Ovary (tissue), 9 donors: Measurements from ENCODE around the gene HSPE1. TPM values are rescaled to one million over a fixed set of nuclear protein-coding genes. Genes with fewer than 3 reads are reported as not detected.

ENCODE experiments used
- DNase-seq, 5 donors: peaks; one replicate each; pipeline ENCODE4 v3.0.0-alpha.2; 2019 to 2020
- H3K27ac ChIP-seq, 2 donors: fragments of 200-600 bp; one replicate each; pipeline versions ENCODE4 v1.5.1 to v1.8.0; 2019 to 2022
- H3K27me3 ChIP-seq: fragments of 200-600 bp; one replicate; pipeline ENCODE4 v1.8.0; 2022
- H3K36me3 ChIP-seq: fragments of 200-600 bp; sonication (generic); one replicate; pipeline ENCODE4 v1.5.1; 2019
- H3K4me1 ChIP-seq: one replicate; pipeline ENCODE4 v1.8.1; 2013; ENCODE audit warnings: mild to moderate bottlenecking, moderate library complexity; ENCODE audit not compliant: insufficient read depth
- H3K4me3 ChIP-seq: fragments of 200-600 bp; sonication (generic); one replicate; pipeline ENCODE4 v1.5.1; 2017
- H3K9me3 ChIP-seq, 2 donors: fragments of 200-600 bp in 1 of 2; sonication (generic) in 1 of 2; one replicate each; pipeline versions ENCODE4 v1.5.1 to v1.8.1; 2013 to 2019; ENCODE audit warnings: mild to moderate bottlenecking in 1 of 2, moderate library complexity in 1 of 2
- EP300 ChIP-seq: sonication (generic); formaldehyde crosslinking; IDR thresholded peaks from one replicate; pipeline ENCODE4 v1.6.1; 2017; ENCODE audit warnings: antibody characterized with exemption
- POLR2A ChIP-seq: fragments of 450-650 bp; IDR thresholded peaks from one replicate; pipeline ENCODE4 v1.6.1; 2017; ENCODE audit warnings: antibody characterized with exemption, mild to moderate bottlenecking, moderate library complexity
- WGBS, 3 donors: extraction: QIAGEN DNeasy Blood & Tissue Kit in 1 of 3; methylation state at CpG; one replicate each; pipeline versions ENCODE4 v1.1.5 to v1.1.7; 2013 to 2017; 5-methylcytosine and 5-hydroxymethylcytosine counted together
- intact Hi-C, 4 donors: fragments of 100-400 bp; cut with DNase I; formaldehyde crosslinking; loops; one replicate each; pipeline versions ENCODE4 v1.11.0 to v1.15.1; 2022 to 2023
- polyA plus RNA-seq, 2 donors: library from polyadenylated mRNA; stranded (reverse); fragments of 200-250 nt in 1 of 2; fragments of 350-450 nt in 1 of 2; fragmentation: Illumina TruSeq in 1 of 2; extraction: RNeasy Lipid Tissue Mini Kit (QIAGEN cat#74804) in 1 of 2; gene quantifications; one replicate each; pipeline ENCODE4 v1.2.3, GENCODE V29; 2013 to 2014
- total RNA-seq, 7 donors: library from RNA; depleted of rRNA in 2 of 7; stranded (reverse); fragments of >200 nt in 2 of 7; fragmentation: NEBNext Ultra II Directional in 3 of 7; extraction: Animal tissue kit (Norgen Biotek cat#: 25700) in 3 of 7; gene quantifications; one replicate each; pipeline versions ENCODE4 v1.1.0 to v1.2.4, GENCODE V29; 2016 to 2023
- TF ChIP-seq, protein P1 (sequence below), 3 donors: fragments of 450-650 bp in 2 of 3; fragments of 200-600 bp in 1 of 3; IDR thresholded peaks; one replicate each; pipeline versions ENCODE4 v1.5.1 to v1.8.0; 2016 to 2022; ENCODE audit warnings: antibody characterized with exemption in 3 of 3, mild to moderate bottlenecking in 1 of 3
- donor health status: DM: no; HTN: no; CAD: no; lungs with moderate emphysema.
- donor health status: DM: no; HTN: no; CAD: no.
- donor health status: Bipolar disorder and iron deficiency.
- donor health status: DM: yes; HTN: yes; CAD: no.
- donor health status: DM: no; HTN: no; CAD: no.
- donor health status: DM: yes; HTN: yes; CAD: no.

The HSPE1 gene
- total and polyA plus RNA-seq, 9 donors, result 57.8 to 128 (median 69.5) TPM

DNA sequence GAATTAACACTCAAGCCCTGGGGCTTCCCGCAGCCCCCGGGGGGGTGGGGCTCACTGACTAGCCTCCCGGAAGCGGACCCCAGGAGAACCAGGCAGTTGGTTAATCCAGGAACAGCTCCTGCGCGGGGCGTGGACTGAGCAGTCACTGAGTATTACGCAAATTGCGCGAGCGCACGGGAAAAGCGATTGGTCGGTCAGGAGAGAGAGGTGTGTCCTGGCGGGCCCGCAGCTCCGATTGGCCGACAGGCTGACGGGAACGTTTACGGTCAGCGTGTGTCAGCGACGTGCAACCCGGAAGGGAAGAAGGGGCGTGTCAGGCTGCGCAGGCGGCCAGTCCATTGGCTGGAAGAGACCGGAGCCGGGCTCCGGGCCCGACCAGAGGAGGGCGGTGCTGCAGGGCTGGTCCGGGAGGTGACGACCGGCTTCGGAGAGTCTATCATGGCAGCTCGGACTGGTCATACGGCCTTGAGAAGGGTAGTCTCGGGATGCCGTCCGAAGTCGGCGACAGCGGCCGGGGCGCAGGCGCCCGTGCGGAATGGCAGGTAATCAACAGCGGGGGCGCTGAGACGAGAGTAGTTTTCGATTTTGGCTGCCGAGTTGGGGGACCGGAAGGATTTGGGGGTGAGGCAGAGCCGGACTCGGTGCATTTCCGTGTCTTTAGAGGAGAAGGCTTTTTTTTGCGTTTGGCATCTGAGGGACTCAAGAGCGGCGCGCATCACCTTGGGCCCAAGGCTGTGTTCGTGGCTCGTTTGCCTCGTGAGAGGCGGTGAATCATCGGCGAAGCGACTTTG, 46.9 kb upstream of the HSPE1 start, which contains the start of gene COQ10B:
TSS of gene COQ10B (plus strand) at position 430 of the 791 bp plus-strand sequence. CDS start at position 439, 9 bp downstream.
- Histone ChIP-seq H3K36me3 (no peaks in the 10 kb centered on the region), H3K27ac (peak within 1 kb of the TSS; percentile 96 to 99), H3K9me3 (no peaks in the 10 kb centered on the region), H3K4me1 (peaks cover 3% of the 10 kb centered on the region), H3K27me3 (no peaks in the 10 kb centered on the region), H3K4me3 (peak within 1 kb of the TSS; percentile 91)
- TF ChIP-seq, protein P1, sequence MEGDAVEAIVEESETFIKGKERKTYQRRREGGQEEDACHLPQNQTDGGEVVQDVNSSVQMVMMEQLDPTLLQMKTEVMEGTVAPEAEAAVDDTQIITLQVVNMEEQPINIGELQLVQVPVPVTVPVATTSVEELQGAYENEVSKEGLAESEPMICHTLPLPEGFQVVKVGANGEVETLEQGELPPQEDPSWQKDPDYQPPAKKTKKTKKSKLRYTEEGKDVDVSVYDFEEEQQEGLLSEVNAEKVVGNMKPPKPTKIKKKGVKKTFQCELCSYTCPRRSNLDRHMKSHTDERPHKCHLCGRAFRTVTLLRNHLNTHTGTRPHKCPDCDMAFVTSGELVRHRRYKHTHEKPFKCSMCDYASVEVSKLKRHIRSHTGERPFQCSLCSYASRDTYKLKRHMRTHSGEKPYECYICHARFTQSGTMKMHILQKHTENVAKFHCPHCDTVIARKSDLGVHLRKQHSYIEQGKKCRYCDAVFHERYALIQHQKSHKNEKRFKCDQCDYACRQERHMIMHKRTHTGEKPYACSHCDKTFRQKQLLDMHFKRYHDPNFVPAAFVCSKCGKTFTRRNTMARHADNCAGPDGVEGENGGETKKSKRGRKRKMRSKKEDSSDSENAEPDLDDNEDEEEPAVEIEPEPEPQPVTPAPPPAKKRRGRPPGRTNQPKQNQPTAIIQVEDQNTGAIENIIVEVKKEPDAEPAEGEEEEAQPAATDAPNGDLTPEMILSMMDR (IDR thresholded peaks at IDR 0.05), result peak; percentile 15 to 46 (median 42)
- peak; percentile 95 for TF ChIP-seq POLR2A
- TF ChIP-seq EP300, result peak; percentile 82
- peak; percentile 99 for DNase-seq
- intact Hi-C loops, result loop anchor here in 3 of 4 donors (2.0 to 5.0 kb wide), 2 partner anchors 19 to 44 kb away; partner anchors contain the start of genes HSPD1 (in 2 of the 3) and SF3B1 (in 1 of the 3)
- 0% methylated on average over 64 to 70 of the region's 70 CpGs for WGBS, 3 donors

- 0 to 1% (median 0%) methylated on average over 11 of the region's 11 CpGs for WGBS, 3 donors
- Histone ChIP-seq H3K4me3 (peak overlapping the region; percentile 91), H3K9me3 (no peaks in the 10 kb centered on the region), H3K27ac (peak overlapping the region; percentile 96 to 99), H3K27me3 (no peaks in the 10 kb centered on the region), H3K36me3 (no peaks in the 10 kb centered on the region), H3K4me1 (peaks cover 3% of the 10 kb centered on the region)
- no peak for TF ChIP-seq POLR2A
- TF ChIP-seq EP300, result no peak
- TF ChIP-seq, protein P1 (IDR thresholded peaks at IDR 0.05), result no peak
- DNase-seq, result peak in 1 of 5 donors; percentile 82
- intact Hi-C loops, result loop anchor here in 3 of 4 donors (2.0 to 5.0 kb wide), 2 partner anchors 19 to 43 kb away; partner anchors contain the start of genes HSPD1 (in 2 of the 3) and SF3B1 (in 1 of the 3)
Measured at GRCh38 chr2:197453914-197454398, 46.2 kb upstream of the HSPE1 start.

- no peak for DNase-seq
- Histone ChIP-seq H3K4me3 (peak overlapping the region; percentile 91), H3K27me3 (no peaks in the 10 kb centered on the region), H3K9me3 (no peaks in the 10 kb centered on the region), H3K27ac (no peak overlapping the region), H3K36me3 (no peaks in the 10 kb centered on the region), H3K4me1 (peaks cover 3% of the 10 kb centered on the region)
- 57 to 76% (median 63%) methylated on average over 2 of the region's 2 CpGs for WGBS, 3 donors
- intact Hi-C loops, result loop anchor here in 2 of 4 donors (5.0 kb wide), 1 partner anchor 42 kb away; the partner anchor contains the start of gene HSPD1 (in 2 of the 2)
- TF ChIP-seq, protein P1 (IDR thresholded peaks at IDR 0.05), result no peak
- TF ChIP-seq POLR2A, result no peak
- TF ChIP-seq EP300, result no peak
Measured at GRCh38 chr2:197454923-197455322, 45.3 kb upstream of the HSPE1 start.

DNA sequence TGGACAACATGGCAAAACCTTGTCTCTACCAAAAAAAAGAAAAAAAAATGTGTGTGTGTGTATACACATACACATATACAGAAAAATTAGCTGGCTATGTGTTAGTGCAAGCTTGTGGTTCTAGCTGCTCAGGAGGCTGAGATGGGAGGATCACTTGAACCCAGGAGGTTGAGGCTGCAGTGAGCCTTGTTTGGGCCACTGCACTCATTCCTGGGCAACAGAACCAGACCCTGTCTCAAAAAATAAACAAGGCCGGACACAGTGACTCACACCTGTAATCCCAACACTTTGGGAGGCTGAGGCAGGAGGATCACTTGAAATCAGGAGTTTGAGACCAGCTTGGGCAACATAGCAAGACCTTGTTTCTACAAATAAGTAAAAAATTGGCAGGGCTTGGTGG, 44.8 kb upstream of the HSPE1 start:
- Histone ChIP-seq H3K9me3 (no peaks in the 10 kb centered on the region), H3K27me3 (no peaks in the 10 kb centered on the region), H3K36me3 (no peaks in the 10 kb centered on the region), H3K27ac (no peak overlapping the region), H3K4me3 (no peak overlapping the region), H3K4me1 (peaks cover 3% of the 10 kb centered on the region)
- intact Hi-C loops, result no loop called here
- no peak for DNase-seq
- 90 to 92% (median 90%) methylated on average over 1 of the region's 1 CpG for WGBS, 3 donors
- no peak for TF ChIP-seq EP300
- TF ChIP-seq, protein P1 (IDR thresholded peaks at IDR 0.05), result no peak
- no peak for TF ChIP-seq POLR2A
